ENCODE measurements around the gene NKD1.

Gene NKD1

GRCh38 chr16:50611332-50611934 is 63.2 kb downstream of the NKD1 start:
- DNase-seq: no peak
- Histone ChIP-seq H3K4me1 (ENCODE audit: control insufficient read depth, insufficient read depth, low read length, poor library complexity, severe bottlenecking) (no peaks in the 10 kb centered on the region), H3K36me3 (ENCODE audit: control insufficient read depth, insufficient read depth, low read length) (no peaks in the 10 kb centered on the region), H3K9me3 (ENCODE audit: control insufficient read depth, low read length) (no peaks in the 10 kb centered on the region), H3K4me3 (ENCODE audit: insufficient read depth, low read depth, low read length, poor library complexity, severe bottlenecking) (no peak overlapping the region), H3K27ac (ENCODE audit: insufficient read depth, low read length, poor library complexity, severe bottlenecking) (no peak overlapping the region), H3K27me3 (replicated peaks; ENCODE audit: control insufficient read depth, insufficient read depth, low read length, poor library complexity, severe bottlenecking) (no peaks in the 10 kb centered on the region)

GRCh38 chr16:50611995-50612848 is 64.0 kb downstream of the NKD1 start:
- Histone ChIP-seq H3K4me3 (ENCODE audit: insufficient read depth, low read depth, low read length, poor library complexity, severe bottlenecking) (no peak overlapping the region), H3K27me3 (replicated peaks; ENCODE audit: control insufficient read depth, insufficient read depth, low read length, poor library complexity, severe bottlenecking) (no peaks in the 10 kb centered on the region), H3K9me3 (ENCODE audit: control insufficient read depth, low read length) (no peaks in the 10 kb centered on the region), H3K36me3 (ENCODE audit: control insufficient read depth, insufficient read depth, low read length) (no peaks in the 10 kb centered on the region), H3K4me1 (ENCODE audit: control insufficient read depth, insufficient read depth, low read length, poor library complexity, severe bottlenecking) (no peaks in the 10 kb centered on the region), H3K27ac (ENCODE audit: insufficient read depth, low read length, poor library complexity, severe bottlenecking) (no peak overlapping the region)
- no peak for DNase-seq

GRCh38 chr16:50612849-50613198 is 64.6 kb downstream of the NKD1 start:
- Histone ChIP-seq H3K27me3 (replicated peaks; ENCODE audit: control insufficient read depth, insufficient read depth, low read length, poor library complexity, severe bottlenecking) (no peaks in the 10 kb centered on the region), H3K9me3 (ENCODE audit: control insufficient read depth, low read length) (no peaks in the 10 kb centered on the region), H3K36me3 (ENCODE audit: control insufficient read depth, insufficient read depth, low read length) (no peaks in the 10 kb centered on the region), H3K4me1 (ENCODE audit: control insufficient read depth, insufficient read depth, low read length, poor library complexity, severe bottlenecking) (no peaks in the 10 kb centered on the region), H3K4me3 (ENCODE audit: insufficient read depth, low read depth, low read length, poor library complexity, severe bottlenecking) (no peak overlapping the region), H3K27ac (ENCODE audit: insufficient read depth, low read length, poor library complexity, severe bottlenecking) (no peak overlapping the region)
- DNase-seq: no peak

- H3K4me1 ChIP-seq (ENCODE audit: control insufficient read depth, insufficient read depth, low read length, poor library complexity, severe bottlenecking): no peaks in the 10 kb centered on the region
- H3K27me3 ChIP-seq (replicated peaks; ENCODE audit: control insufficient read depth, insufficient read depth, low read length, poor library complexity, severe bottlenecking): no peaks in the 10 kb centered on the region
- no peaks in the 10 kb centered on the region for H3K36me3 ChIP-seq (ENCODE audit: control insufficient read depth, insufficient read depth, low read length)
- H3K9me3 ChIP-seq (ENCODE audit: control insufficient read depth, low read length): no peaks in the 10 kb centered on the region
- H3K27ac ChIP-seq (ENCODE audit: insufficient read depth, low read length, poor library complexity, severe bottlenecking): no peak overlapping the region
- H3K4me3 ChIP-seq (ENCODE audit: insufficient read depth, low read depth, low read length, poor library complexity, severe bottlenecking): no peak overlapping the region
- DNase-seq: no peak
Measured at GRCh38 chr16:50613281-50613963, 65.2 kb downstream of the NKD1 start.

- no peak overlapping the region for H3K4me3 ChIP-seq (ENCODE audit: insufficient read depth, low read depth, low read length, poor library complexity, severe bottlenecking)
- DNase-seq: no peak
- H3K27me3 ChIP-seq (replicated peaks; ENCODE audit: control insufficient read depth, insufficient read depth, low read length, poor library complexity, severe bottlenecking): no peaks in the 10 kb centered on the region
- no peaks in the 10 kb centered on the region for H3K4me1 ChIP-seq (ENCODE audit: control insufficient read depth, insufficient read depth, low read length, poor library complexity, severe bottlenecking)
- H3K36me3 ChIP-seq (ENCODE audit: control insufficient read depth, insufficient read depth, low read length): no peaks in the 10 kb centered on the region
- H3K9me3 ChIP-seq (ENCODE audit: control insufficient read depth, low read length): no peaks in the 10 kb centered on the region
- no peak overlapping the region for H3K27ac ChIP-seq (ENCODE audit: insufficient read depth, low read length, poor library complexity, severe bottlenecking)
Measured at GRCh38 chr16:50613964-50614474, 65.8 kb downstream of the NKD1 start.

- Histone ChIP-seq H3K4me3 (ENCODE audit: insufficient read depth, low read depth, low read length, poor library complexity, severe bottlenecking) (no peak overlapping the region), H3K36me3 (ENCODE audit: control insufficient read depth, insufficient read depth, low read length) (no peaks in the 10 kb centered on the region), H3K27me3 (replicated peaks; ENCODE audit: control insufficient read depth, insufficient read depth, low read length, poor library complexity, severe bottlenecking) (no peaks in the 10 kb centered on the region), H3K9me3 (ENCODE audit: control insufficient read depth, low read length) (no peaks in the 10 kb centered on the region), H3K4me1 (ENCODE audit: control insufficient read depth, insufficient read depth, low read length, poor library complexity, severe bottlenecking) (no peaks in the 10 kb centered on the region), H3K27ac (ENCODE audit: insufficient read depth, low read length, poor library complexity, severe bottlenecking) (no peak overlapping the region)
- no peak for DNase-seq
Measured at GRCh38 chr16:50614955-50615724, 66.9 kb downstream of the NKD1 start.

- no peak overlapping the region for H3K4me3 ChIP-seq (ENCODE audit: insufficient read depth, low read depth, low read length, poor library complexity, severe bottlenecking)
- no peak for DNase-seq
- H3K36me3 ChIP-seq (ENCODE audit: control insufficient read depth, insufficient read depth, low read length): no peaks in the 10 kb centered on the region
- H3K27me3 ChIP-seq (replicated peaks; ENCODE audit: control insufficient read depth, insufficient read depth, low read length, poor library complexity, severe bottlenecking): no peaks in the 10 kb centered on the region
- H3K27ac ChIP-seq (ENCODE audit: insufficient read depth, low read length, poor library complexity, severe bottlenecking): no peak overlapping the region
- H3K4me1 ChIP-seq (ENCODE audit: control insufficient read depth, insufficient read depth, low read length, poor library complexity, severe bottlenecking): no peaks in the 10 kb centered on the region
- H3K9me3 ChIP-seq (ENCODE audit: control insufficient read depth, low read length): no peaks in the 10 kb centered on the region
Measured at GRCh38 chr16:50615891-50616290, 67.7 kb downstream of the NKD1 start.

GRCh38 chr16:50616386-50616785 is 68.2 kb downstream of the NKD1 start:
- Histone ChIP-seq H3K36me3 (ENCODE audit: control insufficient read depth, insufficient read depth, low read length) (no peaks in the 10 kb centered on the region), H3K4me3 (ENCODE audit: insufficient read depth, low read depth, low read length, poor library complexity, severe bottlenecking) (no peak overlapping the region), H3K9me3 (ENCODE audit: control insufficient read depth, low read length) (no peaks in the 10 kb centered on the region), H3K27me3 (replicated peaks; ENCODE audit: control insufficient read depth, insufficient read depth, low read length, poor library complexity, severe bottlenecking) (no peaks in the 10 kb centered on the region), H3K4me1 (ENCODE audit: control insufficient read depth, insufficient read depth, low read length, poor library complexity, severe bottlenecking) (no peaks in the 10 kb centered on the region), H3K27ac (ENCODE audit: insufficient read depth, low read length, poor library complexity, severe bottlenecking) (no peak overlapping the region)
- DNase-seq: no peak

GRCh38 chr16:50616883-50617645 is 68.9 kb downstream of the NKD1 start:
- no peak overlapping the region for H3K27ac ChIP-seq (ENCODE audit: insufficient read depth, low read length, poor library complexity, severe bottlenecking)
- no peak overlapping the region for H3K4me3 ChIP-seq (ENCODE audit: insufficient read depth, low read depth, low read length, poor library complexity, severe bottlenecking)
- no peak for DNase-seq
- no peaks in the 10 kb centered on the region for H3K36me3 ChIP-seq (ENCODE audit: control insufficient read depth, insufficient read depth, low read length)
- no peaks in the 10 kb centered on the region for H3K4me1 ChIP-seq (ENCODE audit: control insufficient read depth, insufficient read depth, low read length, poor library complexity, severe bottlenecking)
- H3K9me3 ChIP-seq (ENCODE audit: control insufficient read depth, low read length): no peaks in the 10 kb centered on the region
- no peaks in the 10 kb centered on the region for H3K27me3 ChIP-seq (replicated peaks; ENCODE audit: control insufficient read depth, insufficient read depth, low read length, poor library complexity, severe bottlenecking)

Measured in effector memory CD4-positive, alpha-beta T cell (primary cell).